Fibroblast of lung (primary cell): ENCODE measurements around the gene SLC25A12.

Experiments
- CTCF ChIP-seq, 2 donors: IDR thresholded peaks in 1 of 2; conservative IDR thresholded peaks in 1 of 2; 1 replicate in 1 of 2; 2 replicates in 1 of 2; pipeline ENCODE4 v1.5.1; 2011 to 2012; ENCODE audit warnings: low read length in 2 of 2, control low read depth in 1 of 2, inconsistent platforms in 1 of 2, low read depth in 1 of 2, mild to moderate bottlenecking in 1 of 2
- EZH2 ChIP-seq: IDR thresholded peaks from 2 replicates; pipeline ENCODE4 v1.5.1; 2012; ENCODE audit warnings: low read length, control low read depth, mild to moderate bottlenecking; ENCODE audit errors: missing control alignments

- TF ChIP-seq CTCF (conservative IDR thresholded peaks at IDR 0.05 in 1 of 2, IDR thresholded peaks at IDR 0.05 in 1 of 2; ENCODE audit: low read depth in 1 of 2, low read length in 2 of 2) (no peak), EZH2 (no peak)
These were observed 10.7 kb downstream of the SLC25A12 start for GRCh38 chr2:171883275-171883893.
